HL-60 (cell line): Measurements from ENCODE around the gene PANX3.

Source experiments
- DNase-seq, 2 experiments: peaks; one replicate each; pipeline ENCODE4 v3.0.0-alpha.2; 2010 to 2020; ENCODE audit warnings: low read depth in 1 of 2, low spot score in 1 of 2
- H3K27ac ChIP-seq: fragments of 250-450 bp; sonication (Bioruptor Pico); replicated peaks from 2 replicates; pipeline ENCODE4 v1.5.1; 2020; ENCODE audit warnings: mild to moderate bottlenecking, moderate library complexity
- H3K27me3 ChIP-seq: fragments of 250-450 bp; sonication (Bioruptor Pico); 2 replicates; pipeline ENCODE4 v1.5.1; 2021; ENCODE audit warnings: mild to moderate bottlenecking, moderate library complexity; ENCODE audit not compliant: insufficient read depth, poor library complexity, severe bottlenecking
- H3K4me3 ChIP-seq: replicated peaks from 2 replicates; pipeline ENCODE4 v1.5.1; 2011; ENCODE audit warnings: mild to moderate bottlenecking, control low read depth, low read length; ENCODE audit not compliant: insufficient read depth
- GABPA ChIP-seq: IDR thresholded peaks from 2 replicates; pipeline ENCODE4 v1.6.1; 2012; ENCODE audit warnings: low read depth
- POLR2AphosphoS5 ChIP-seq: IDR thresholded peaks from 2 replicates; pipeline ENCODE4 v1.6.1; 2012; ENCODE audit warnings: low read depth
- SPI1 ChIP-seq: IDR thresholded peaks from 2 replicates; pipeline ENCODE4 v1.6.1; 2012; ENCODE audit warnings: low read depth, mild to moderate bottlenecking, borderline replicate concordance
- TF ChIP-seq, protein P1 (sequence below): IDR thresholded peaks from one replicate; pipeline ENCODE4 v1.5.1; 2011; ENCODE audit warnings: low read length, control low read depth, inconsistent platforms; ENCODE audit not compliant: insufficient read depth
- TF ChIP-seq, protein P2 (sequence below): IDR thresholded peaks from 2 replicates; pipeline ENCODE4 v1.6.1; 2012; ENCODE audit warnings: low read depth; ENCODE audit not compliant: insufficient replicate concordance

PANX3 gene

DNA sequence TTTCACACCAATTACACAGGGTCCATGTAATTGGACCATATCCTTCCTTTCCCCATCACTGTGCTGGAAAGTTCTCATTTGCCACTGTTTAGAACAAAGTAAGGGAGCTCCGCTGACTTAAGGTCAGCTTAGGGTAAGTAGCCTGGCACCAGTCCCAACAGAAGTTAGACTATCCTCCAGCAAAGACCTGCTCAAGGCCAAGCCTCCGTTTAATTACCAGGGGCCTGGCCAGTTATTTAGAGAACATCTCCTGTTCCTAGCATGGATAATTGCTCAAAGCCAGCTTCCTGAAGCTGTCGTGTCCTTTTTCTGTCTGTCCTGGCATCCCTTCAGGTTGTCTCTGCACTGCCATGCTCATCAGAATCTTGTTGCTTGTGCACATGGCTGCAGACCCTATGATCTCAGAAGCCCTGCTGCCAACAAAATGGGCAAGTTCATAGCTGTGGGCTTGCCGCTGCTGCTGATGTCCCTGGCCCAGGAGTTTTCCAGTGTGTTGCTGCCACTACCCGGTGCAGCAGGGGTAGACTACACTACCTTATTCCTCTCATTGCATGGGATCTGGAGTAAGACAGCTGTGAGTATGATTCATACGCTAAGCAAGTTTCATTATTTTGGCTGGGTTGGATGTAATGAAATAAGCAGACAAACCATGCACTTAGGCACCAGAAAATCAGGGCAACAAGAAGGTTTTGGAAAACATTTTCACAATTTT, 33.4 kb upstream of the PANX3 start:
- Histone ChIP-seq H3K27me3 (no peaks in the 10 kb centered on the region), H3K27ac (no peak overlapping the region), H3K4me3 (no peak overlapping the region)
- TF ChIP-seq POLR2AphosphoS5, result no peak
- TF ChIP-seq, protein P1, sequence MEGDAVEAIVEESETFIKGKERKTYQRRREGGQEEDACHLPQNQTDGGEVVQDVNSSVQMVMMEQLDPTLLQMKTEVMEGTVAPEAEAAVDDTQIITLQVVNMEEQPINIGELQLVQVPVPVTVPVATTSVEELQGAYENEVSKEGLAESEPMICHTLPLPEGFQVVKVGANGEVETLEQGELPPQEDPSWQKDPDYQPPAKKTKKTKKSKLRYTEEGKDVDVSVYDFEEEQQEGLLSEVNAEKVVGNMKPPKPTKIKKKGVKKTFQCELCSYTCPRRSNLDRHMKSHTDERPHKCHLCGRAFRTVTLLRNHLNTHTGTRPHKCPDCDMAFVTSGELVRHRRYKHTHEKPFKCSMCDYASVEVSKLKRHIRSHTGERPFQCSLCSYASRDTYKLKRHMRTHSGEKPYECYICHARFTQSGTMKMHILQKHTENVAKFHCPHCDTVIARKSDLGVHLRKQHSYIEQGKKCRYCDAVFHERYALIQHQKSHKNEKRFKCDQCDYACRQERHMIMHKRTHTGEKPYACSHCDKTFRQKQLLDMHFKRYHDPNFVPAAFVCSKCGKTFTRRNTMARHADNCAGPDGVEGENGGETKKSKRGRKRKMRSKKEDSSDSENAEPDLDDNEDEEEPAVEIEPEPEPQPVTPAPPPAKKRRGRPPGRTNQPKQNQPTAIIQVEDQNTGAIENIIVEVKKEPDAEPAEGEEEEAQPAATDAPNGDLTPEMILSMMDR, result no peak
- TF ChIP-seq, protein P2, sequence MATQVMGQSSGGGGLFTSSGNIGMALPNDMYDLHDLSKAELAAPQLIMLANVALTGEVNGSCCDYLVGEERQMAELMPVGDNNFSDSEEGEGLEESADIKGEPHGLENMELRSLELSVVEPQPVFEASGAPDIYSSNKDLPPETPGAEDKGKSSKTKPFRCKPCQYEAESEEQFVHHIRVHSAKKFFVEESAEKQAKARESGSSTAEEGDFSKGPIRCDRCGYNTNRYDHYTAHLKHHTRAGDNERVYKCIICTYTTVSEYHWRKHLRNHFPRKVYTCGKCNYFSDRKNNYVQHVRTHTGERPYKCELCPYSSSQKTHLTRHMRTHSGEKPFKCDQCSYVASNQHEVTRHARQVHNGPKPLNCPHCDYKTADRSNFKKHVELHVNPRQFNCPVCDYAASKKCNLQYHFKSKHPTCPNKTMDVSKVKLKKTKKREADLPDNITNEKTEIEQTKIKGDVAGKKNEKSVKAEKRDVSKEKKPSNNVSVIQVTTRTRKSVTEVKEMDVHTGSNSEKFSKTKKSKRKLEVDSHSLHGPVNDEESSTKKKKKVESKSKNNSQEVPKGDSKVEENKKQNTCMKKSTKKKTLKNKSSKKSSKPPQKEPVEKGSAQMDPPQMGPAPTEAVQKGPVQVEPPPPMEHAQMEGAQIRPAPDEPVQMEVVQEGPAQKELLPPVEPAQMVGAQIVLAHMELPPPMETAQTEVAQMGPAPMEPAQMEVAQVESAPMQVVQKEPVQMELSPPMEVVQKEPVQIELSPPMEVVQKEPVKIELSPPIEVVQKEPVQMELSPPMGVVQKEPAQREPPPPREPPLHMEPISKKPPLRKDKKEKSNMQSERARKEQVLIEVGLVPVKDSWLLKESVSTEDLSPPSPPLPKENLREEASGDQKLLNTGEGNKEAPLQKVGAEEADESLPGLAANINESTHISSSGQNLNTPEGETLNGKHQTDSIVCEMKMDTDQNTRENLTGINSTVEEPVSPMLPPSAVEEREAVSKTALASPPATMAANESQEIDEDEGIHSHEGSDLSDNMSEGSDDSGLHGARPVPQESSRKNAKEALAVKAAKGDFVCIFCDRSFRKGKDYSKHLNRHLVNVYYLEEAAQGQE, result no peak
- TF ChIP-seq SPI1, result no peak
- no peak for TF ChIP-seq GABPA
- no peak for DNase-seq

DNA sequence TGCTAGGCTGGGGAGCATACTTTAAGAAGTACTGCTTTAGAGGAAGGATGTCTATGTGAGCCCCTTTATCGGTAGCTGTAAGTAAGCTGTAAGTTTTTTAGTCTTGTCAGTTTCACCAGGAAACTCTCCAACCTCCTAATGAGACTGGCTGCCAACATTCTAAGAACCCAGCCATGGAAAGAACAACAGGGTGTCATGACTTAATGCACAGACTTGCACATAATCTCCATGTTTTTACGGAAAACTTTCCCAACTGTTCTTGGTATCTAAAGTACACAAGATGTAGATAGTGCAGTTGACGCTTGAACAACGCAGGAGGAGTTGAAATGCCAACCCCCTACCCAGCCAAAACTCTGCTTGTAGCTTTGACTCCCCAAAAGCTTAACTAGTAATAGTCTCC, 32.5 kb upstream of the PANX3 start:
- no peak for DNase-seq
- no peak overlapping the region for H3K4me3 ChIP-seq
- no peak overlapping the region for H3K27ac ChIP-seq
- no peak for TF ChIP-seq POLR2AphosphoS5
- no peak for TF ChIP-seq GABPA
- TF ChIP-seq SPI1, result no peak
- TF ChIP-seq, protein P1, result no peak
- TF ChIP-seq, protein P2, result no peak
- H3K27me3 ChIP-seq, result peaks cover 2% of the 10 kb centered on the region

DNA sequence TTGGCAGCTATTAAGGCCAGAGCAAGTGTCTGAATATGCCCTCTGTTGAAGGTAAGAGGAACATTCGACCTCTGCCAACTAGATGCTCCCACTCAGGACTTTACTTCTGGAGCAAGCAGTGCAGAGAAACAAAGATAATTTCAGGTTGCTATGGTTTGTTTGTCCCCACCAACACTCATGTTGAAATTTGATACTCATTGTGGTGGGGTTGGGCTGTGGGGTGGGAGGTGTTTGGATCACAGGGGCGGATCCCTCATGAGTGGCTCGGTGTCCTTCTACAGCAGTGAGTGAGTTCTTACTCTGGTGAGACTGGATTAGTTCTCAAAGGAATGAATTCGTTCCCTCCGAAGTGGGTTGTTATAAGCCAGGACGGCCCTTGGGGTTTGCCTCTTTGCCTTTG, 29.4 kb upstream of the PANX3 start:
- no peak overlapping the region for H3K4me3 ChIP-seq
- no peak overlapping the region for H3K27ac ChIP-seq
- TF ChIP-seq, protein P1, result no peak
- TF ChIP-seq POLR2AphosphoS5 (no peak), GABPA (no peak), SPI1 (no peak)
- TF ChIP-seq, protein P2, result no peak
- H3K27me3 ChIP-seq, result peaks cover 2% of the 10 kb centered on the region
- DNase-seq, result no peak
